Parathyroid adenoma (tissue), 2 donors: ENCODE results near the gene SPAG17.

Experiments used
- H2AFZ ChIP-seq: fragments of 300-600 bp; sonication (generic); one replicate; pipeline ENCODE4 v1.7.0; 2017; ENCODE audit warnings: antibody characterized with exemption, mild to moderate bottlenecking
- H3K27ac ChIP-seq: fragments of 300-600 bp; sonication (generic); one replicate; pipeline ENCODE4 v1.7.0; 2017
- H3K27me3 ChIP-seq: fragments of 300-600 bp; sonication (generic); one replicate; pipeline ENCODE4 v1.7.0; 2017; ENCODE audit warnings: low read length; ENCODE audit not compliant: control insufficient read depth, insufficient read depth
- H3K36me3 ChIP-seq: fragments of 300-600 bp; sonication (generic); one replicate; pipeline ENCODE4 v1.7.0; 2017; ENCODE audit warnings: low read length; ENCODE audit not compliant: control insufficient read depth, insufficient read depth
- H3K4me1 ChIP-seq: fragments of 300-600 bp; sonication (generic); one replicate; pipeline ENCODE4 v1.7.0; 2017; ENCODE audit warnings: control low read depth
- H3K4me2 ChIP-seq: fragments of 300-600 bp; sonication (generic); one replicate; pipeline ENCODE4 v1.7.0; 2017; ENCODE audit warnings: low read length
- H3K4me3 ChIP-seq: fragments of 300-600 bp; sonication (generic); one replicate; pipeline ENCODE4 v1.7.0; 2017; ENCODE audit warnings: low read depth, low read length
- H3K79me2 ChIP-seq: fragments of 300-600 bp; sonication (generic); one replicate; pipeline ENCODE4 v1.7.0; 2017; ENCODE audit warnings: control low read depth
- H3K9ac ChIP-seq: fragments of 300-600 bp; sonication (generic); one replicate; pipeline ENCODE4 v1.7.0; 2017; ENCODE audit warnings: mild to moderate bottlenecking
- H3K9me3 ChIP-seq: fragments of 300-600 bp; sonication (generic); one replicate; pipeline ENCODE4 v1.7.0; 2017; ENCODE audit warnings: low read length; ENCODE audit not compliant: control insufficient read depth
- CTCF ChIP-seq: fragments of 300-600 bp; sonication (generic); IDR thresholded peaks from one replicate; pipeline ENCODE4 v1.7.0; 2017; ENCODE audit warnings: antibody characterized with exemption, mild to moderate bottlenecking
- donor health status: primary hyperparathyroidism.

The SPAG17 gene

GRCh38 chr1:118110580-118110979 lies 74.4 kb downstream of the SPAG17 start:
- Histone ChIP-seq H2AFZ (no peak overlapping the region), H3K27ac (no peak overlapping the region), H3K79me2 (no peaks in the 10 kb centered on the region), H3K4me2 (no peak overlapping the region), H3K9me3 (no peaks in the 10 kb centered on the region), H3K4me1 (no peaks in the 10 kb centered on the region), H3K9ac (no peak overlapping the region), H3K4me3 (no peak overlapping the region), H3K27me3 (no peaks in the 10 kb centered on the region), H3K36me3 (no peaks in the 10 kb centered on the region)
- no peak for TF ChIP-seq CTCF

- H3K27me3 ChIP-seq, result no peaks in the 10 kb centered on the region
- no peak overlapping the region for H3K4me3 ChIP-seq
- no peak overlapping the region for H2AFZ ChIP-seq
- no peaks in the 10 kb centered on the region for H3K4me1 ChIP-seq
- no peaks in the 10 kb centered on the region for H3K79me2 ChIP-seq
- H3K4me2 ChIP-seq, result no peak overlapping the region
- H3K36me3 ChIP-seq, result no peaks in the 10 kb centered on the region
- no peak overlapping the region for H3K27ac ChIP-seq
- no peak overlapping the region for H3K9ac ChIP-seq
- no peak for TF ChIP-seq CTCF
- H3K9me3 ChIP-seq, result no peaks in the 10 kb centered on the region
Measured at GRCh38 chr1:118104951-118105350, 80.1 kb downstream of the SPAG17 start.

- H3K9ac ChIP-seq, result no peak overlapping the region
- H2AFZ ChIP-seq, result no peak overlapping the region
- H3K4me3 ChIP-seq, result no peak overlapping the region
- no peaks in the 10 kb centered on the region for H3K4me1 ChIP-seq
- no peaks in the 10 kb centered on the region for H3K79me2 ChIP-seq
- H3K4me2 ChIP-seq, result no peak overlapping the region
- H3K27ac ChIP-seq, result no peak overlapping the region
- no peaks in the 10 kb centered on the region for H3K9me3 ChIP-seq
- H3K36me3 ChIP-seq, result no peaks in the 10 kb centered on the region
- no peak for TF ChIP-seq CTCF
- no peaks in the 10 kb centered on the region for H3K27me3 ChIP-seq
Measured at GRCh38 chr1:118102445-118102844, 82.6 kb downstream of the SPAG17 start.

- Histone ChIP-seq H3K9me3 (no peaks in the 10 kb centered on the region), H3K27ac (no peak overlapping the region), H3K4me3 (no peak overlapping the region), H2AFZ (no peak overlapping the region), H3K36me3 (no peaks in the 10 kb centered on the region), H3K4me2 (no peak overlapping the region), H3K9ac (no peak overlapping the region), H3K4me1 (no peaks in the 10 kb centered on the region), H3K79me2 (no peaks in the 10 kb centered on the region), H3K27me3 (no peaks in the 10 kb centered on the region)
- no peak for TF ChIP-seq CTCF
Measured at GRCh38 chr1:118101999-118102398, 83.0 kb downstream of the SPAG17 start.

GRCh38 chr1:118101515-118101844 lies 83.5 kb downstream of the SPAG17 start:
- Histone ChIP-seq H3K27me3 (no peaks in the 10 kb centered on the region), H3K27ac (no peak overlapping the region), H3K36me3 (no peaks in the 10 kb centered on the region), H3K4me3 (no peak overlapping the region), H3K9me3 (no peaks in the 10 kb centered on the region), H3K4me2 (no peak overlapping the region), H3K9ac (no peak overlapping the region), H3K79me2 (no peaks in the 10 kb centered on the region), H3K4me1 (no peaks in the 10 kb centered on the region), H2AFZ (no peak overlapping the region)
- no peak for TF ChIP-seq CTCF
